HG02938 (cell line): ENCODE data around the gene GJB5.

Source experiments
- ATAC-seq: cut with Tn5 transposase; IDR thresholded peaks from one replicate; pipeline ENCODE4 v1.9.1; 2021; ENCODE audit warnings: mild to moderate bottlenecking, moderate library complexity; ENCODE audit not compliant: unreplicated experiment

Gene GJB5

GRCh38 chr1:34792868-34793727 lies 38.3 kb downstream of the GJB5 start, which contains the start of gene GJA4:
Gene GJA4, plus strand, starts transcription at chr1:34792999. Its CDS starts 1,215 bp downstream, at chr1:34794214.
- no peak for ATAC-seq

- ATAC-seq = no peak
Observed at GRCh38 chr1:34794001-34794789, 39.3 kb downstream of the GJB5 start.

- no peak for ATAC-seq
Observed at GRCh38 chr1:34794790-34795180, 39.9 kb downstream of the GJB5 start.

GRCh38 chr1:34795916-34796315 lies 41.1 kb downstream of the GJB5 start:
- ATAC-seq = no peak

- peak; percentile 62 for ATAC-seq
Observed at GRCh38 chr1:34796990-34797389, 42.1 kb downstream of the GJB5 start.

- ATAC-seq = no peak
Observed at GRCh38 chr1:34800214-34800613, 45.4 kb downstream of the GJB5 start.

- ATAC-seq = no peak
Observed at GRCh38 chr1:34803770-34804169, 48.9 kb downstream of the GJB5 start.

- no peak for ATAC-seq
Observed at GRCh38 chr1:34806396-34806795, 51.5 kb downstream of the GJB5 start.
